Neural cell (in vitro differentiated cells): ENCODE measurements around the gene FAM110A. TPM values are rescaled to one million over a fixed set of nuclear protein-coding genes. Genes with fewer than 3 reads are reported as not detected.

Source experiments
- H2AFZ ChIP-seq: fragments of 200-600, 300-800 bp; sonication (generic), shearing (Covaris generic); 2 replicates; pipeline ENCODE4 v1.6.0; 2014; ENCODE audit warnings: low read depth, mild to moderate bottlenecking, antibody characterized with exemption, low read length, moderate library complexity
- H3F3A ChIP-seq: fragments of 200-600 bp; shearing (Covaris generic); 2 replicates; pipeline ENCODE4 v1.6.1; 2016; ENCODE audit warnings: mild to moderate bottlenecking, moderate library complexity, mixed read lengths, antibody characterized with exemption, low read length; ENCODE audit not compliant: insufficient read depth, poor library complexity, severe bottlenecking
- H3K27ac ChIP-seq: fragments of 200-600, 300-800 bp; sonication (generic), shearing (Covaris generic); 2 replicates; pipeline ENCODE4 v1.5.1; 2014; ENCODE audit warnings: mild to moderate bottlenecking, low read length, moderate library complexity
- H3K27me3 ChIP-seq: fragments of 300-800, 200-600 bp; sonication (generic), shearing (Covaris generic); 2 replicates; pipeline ENCODE4 v1.6.0; 2014; ENCODE audit warnings: mild to moderate bottlenecking, low read depth, low read length, moderate library complexity; ENCODE audit not compliant: insufficient read depth
- H3K36me3 ChIP-seq: fragments of 300-800, 200-600 bp; sonication (generic), shearing (Covaris generic); 2 replicates; pipeline ENCODE4 v1.5.1; 2014; ENCODE audit warnings: mild to moderate bottlenecking, antibody characterized with exemption, low read length, moderate library complexity; ENCODE audit not compliant: insufficient read depth
- H3K4me2 ChIP-seq: fragments of 300-800, 200-600 bp; sonication (generic), shearing (Covaris generic); 2 replicates; pipeline ENCODE4 v1.6.0; 2014; ENCODE audit warnings: mild to moderate bottlenecking, low read length
- H3K4me3 ChIP-seq: fragments of 300-800, 200-600 bp; sonication (generic), shearing (Covaris generic); 2 replicates; pipeline ENCODE4 v1.5.1; 2014; ENCODE audit warnings: mild to moderate bottlenecking, low read length, moderate library complexity
- H3K79me2 ChIP-seq: fragments of 200-600 bp; shearing (Covaris generic); replicated peaks from 2 replicates; pipeline ENCODE4 v1.6.0; 2014; ENCODE audit warnings: mild to moderate bottlenecking, low read length, moderate library complexity; ENCODE audit not compliant: insufficient read depth
- H3K9ac ChIP-seq: fragments of 300-800, 200-600 bp; sonication (generic), shearing (Covaris generic); 2 replicates; pipeline ENCODE4 v1.6.1; 2016; ENCODE audit warnings: mild to moderate bottlenecking, low read length, mixed read lengths
- H3K9me2 ChIP-seq: fragments of 200-600 bp; shearing (Covaris generic); 2 replicates; pipeline ENCODE4 v1.6.1; 2016; ENCODE audit warnings: mild to moderate bottlenecking, low read length, mixed read lengths; ENCODE audit not compliant: insufficient read depth
- H3K9me3 ChIP-seq: fragments of 200-600, 300-800 bp; sonication (generic), shearing (Covaris generic); 2 replicates; pipeline ENCODE4 v1.6.1; 2016; ENCODE audit warnings: mild to moderate bottlenecking, mixed run types, low read length, moderate library complexity, mixed read lengths
- H4K20me1 ChIP-seq: fragments of 200-600 bp; shearing (Covaris generic); 2 replicates; pipeline ENCODE4 v1.6.1; 2016; ENCODE audit warnings: mild to moderate bottlenecking, mixed run types; ENCODE audit not compliant: insufficient read depth
- EP300 ChIP-seq: fragments of 450-650 bp; conservative IDR thresholded peaks from 2 replicates; pipeline ENCODE4 v1.6.1; 2014; ENCODE audit warnings: antibody characterized with exemption, mild to moderate bottlenecking, moderate library complexity; ENCODE audit not compliant: poor library complexity, severe bottlenecking
- MXI1 ChIP-seq: fragments of 450-650 bp; conservative IDR thresholded peaks from 2 replicates; pipeline ENCODE4 v1.6.1; 2014; ENCODE audit warnings: antibody characterized with exemption, mild to moderate bottlenecking; ENCODE audit not compliant: poor library complexity, severe bottlenecking
- POLR2AphosphoS5 ChIP-seq: IDR thresholded peaks from 2 replicates; pipeline ENCODE4 v1.6.1; 2012
- RAD21 ChIP-seq: fragments of 450-650 bp; conservative IDR thresholded peaks from 2 replicates; pipeline ENCODE4 v1.6.1; 2014; ENCODE audit warnings: antibody characterized with exemption, mild to moderate bottlenecking, moderate library complexity
- REST ChIP-seq: IDR thresholded peaks from 2 replicates; pipeline ENCODE4 v1.6.1; 2012; ENCODE audit warnings: borderline replicate concordance
- TAF1 ChIP-seq: IDR thresholded peaks from 2 replicates; pipeline ENCODE4 v1.6.1; 2012; ENCODE audit warnings: low read depth
- polyA plus RNA-seq: library from polyadenylated mRNA; depleted of rRNA; stranded (reverse); fragments of >200 nt; gene quantifications from 2 replicates; pipeline ENCODE4 v1.2.3, GENCODE V29; 2014
- TF ChIP-seq, protein P1 (sequence below): fragments of 450-650 bp; IDR thresholded peaks from 2 replicates; pipeline ENCODE4 v1.5.1; 2014; ENCODE audit warnings: antibody characterized with exemption, mild to moderate bottlenecking, moderate library complexity; ENCODE audit not compliant: poor library complexity, severe bottlenecking

FAM110A gene
- polyA plus RNA-seq, 1 donor from 2014 or later: 5.8 TPM

DNA sequence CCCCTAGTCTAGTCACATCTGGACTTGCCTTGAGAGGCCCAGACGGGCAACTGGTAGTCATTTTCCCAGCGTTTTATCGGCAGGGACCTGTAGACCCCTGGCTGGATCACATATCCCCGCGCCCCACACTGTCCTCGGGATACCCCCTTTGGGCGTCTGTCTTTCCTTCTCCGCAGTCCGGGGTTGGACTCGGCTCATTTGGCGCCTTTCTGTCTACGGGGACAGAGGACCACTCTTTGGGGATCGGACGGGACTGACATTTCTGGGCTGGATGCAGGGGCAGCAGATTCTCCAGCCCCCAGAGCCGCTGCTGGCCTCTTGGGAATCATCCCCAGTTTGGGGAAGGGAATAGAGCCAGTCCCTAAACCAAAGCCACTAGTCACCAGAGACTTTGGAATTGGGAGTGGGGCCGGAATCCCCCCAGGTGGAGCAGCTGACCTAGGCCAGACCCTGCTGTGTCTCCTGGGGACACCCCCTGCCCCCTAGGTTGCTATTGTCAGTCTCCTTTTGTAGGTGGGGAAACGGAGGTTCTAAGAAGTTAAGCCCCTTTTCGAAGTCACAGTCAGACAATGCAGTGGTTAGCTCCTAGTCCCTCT lies 734 bp downstream of the FAM110A start:
- H3K27ac ChIP-seq: no peak overlapping the region
- peak overlapping the region; percentile 68 for H3K9ac ChIP-seq
- no peak for TF ChIP-seq EP300
- no peak for TF ChIP-seq REST
- TF ChIP-seq, protein P1, sequence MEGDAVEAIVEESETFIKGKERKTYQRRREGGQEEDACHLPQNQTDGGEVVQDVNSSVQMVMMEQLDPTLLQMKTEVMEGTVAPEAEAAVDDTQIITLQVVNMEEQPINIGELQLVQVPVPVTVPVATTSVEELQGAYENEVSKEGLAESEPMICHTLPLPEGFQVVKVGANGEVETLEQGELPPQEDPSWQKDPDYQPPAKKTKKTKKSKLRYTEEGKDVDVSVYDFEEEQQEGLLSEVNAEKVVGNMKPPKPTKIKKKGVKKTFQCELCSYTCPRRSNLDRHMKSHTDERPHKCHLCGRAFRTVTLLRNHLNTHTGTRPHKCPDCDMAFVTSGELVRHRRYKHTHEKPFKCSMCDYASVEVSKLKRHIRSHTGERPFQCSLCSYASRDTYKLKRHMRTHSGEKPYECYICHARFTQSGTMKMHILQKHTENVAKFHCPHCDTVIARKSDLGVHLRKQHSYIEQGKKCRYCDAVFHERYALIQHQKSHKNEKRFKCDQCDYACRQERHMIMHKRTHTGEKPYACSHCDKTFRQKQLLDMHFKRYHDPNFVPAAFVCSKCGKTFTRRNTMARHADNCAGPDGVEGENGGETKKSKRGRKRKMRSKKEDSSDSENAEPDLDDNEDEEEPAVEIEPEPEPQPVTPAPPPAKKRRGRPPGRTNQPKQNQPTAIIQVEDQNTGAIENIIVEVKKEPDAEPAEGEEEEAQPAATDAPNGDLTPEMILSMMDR: no peak

GRCh38 chr20:835608-836045 lies 2.1 kb downstream of the FAM110A start:
- Histone ChIP-seq H2AFZ (no peak overlapping the region), H3K27ac (no peak overlapping the region), H3K79me2 (no peaks in the 10 kb centered on the region), H3K9ac (no peak overlapping the region), H3K27me3 (peaks cover 6% of the 10 kb centered on the region), H3K9me2 (no peaks in the 10 kb centered on the region), H4K20me1 (no peaks in the 10 kb centered on the region), H3K36me3 (no peaks in the 10 kb centered on the region), H3K4me2 (no peak overlapping the region), H3K4me3 (no peak overlapping the region), H3K9me3 (no peaks in the 10 kb centered on the region), H3F3A (no peaks in the 10 kb centered on the region)
- no peak for TF ChIP-seq POLR2AphosphoS5
- TF ChIP-seq RAD21: no peak
- TF ChIP-seq MXI1: no peak
- TF ChIP-seq TAF1: no peak

More for the DNA sequence above, 734 bp downstream of the FAM110A start:
- Histone ChIP-seq H3K36me3 (no peaks in the 10 kb centered on the region), H3K4me2 (peak overlapping the region; percentile 43), H4K20me1 (no peaks in the 10 kb centered on the region), H3K9me3 (no peaks in the 10 kb centered on the region), H3K79me2 (no peaks in the 10 kb centered on the region), H2AFZ (no peak overlapping the region), H3K4me3 (peak overlapping the region; percentile 96), H3K9me2 (no peaks in the 10 kb centered on the region), H3K27me3 (no peaks in the 10 kb centered on the region), H3F3A (no peaks in the 10 kb centered on the region)

DNA sequence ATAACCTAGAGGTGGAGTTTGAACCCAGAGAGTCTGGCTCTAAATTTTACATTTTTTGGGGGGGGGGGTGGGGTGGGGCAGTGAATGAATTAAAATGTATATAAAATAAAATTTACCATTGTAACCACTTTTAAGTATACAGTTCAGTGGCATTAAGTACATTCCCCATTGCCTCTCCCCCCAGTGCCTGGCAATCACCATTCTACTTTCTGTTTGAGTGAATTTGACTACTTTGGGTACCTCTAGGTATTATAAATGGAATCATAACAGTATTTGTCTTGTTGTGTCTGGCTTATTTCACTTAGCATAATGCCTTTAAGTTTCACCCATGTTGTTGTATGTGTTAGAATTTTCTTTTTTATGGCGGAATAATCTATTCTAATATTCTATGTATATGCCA lies 2.7 kb downstream of the FAM110A start:
- Histone ChIP-seq H3K9me2 (no peaks in the 10 kb centered on the region), H3K36me3 (no peaks in the 10 kb centered on the region), H3K9ac (no peak overlapping the region), H3K4me2 (no peak overlapping the region), H3K4me3 (no peak overlapping the region), H3K9me3 (no peaks in the 10 kb centered on the region), H3K27me3 (peaks cover 12% of the 10 kb centered on the region), H3K79me2 (no peaks in the 10 kb centered on the region), H4K20me1 (no peaks in the 10 kb centered on the region), H2AFZ (no peak overlapping the region), H3F3A (no peaks in the 10 kb centered on the region), H3K27ac (no peak overlapping the region)
- no peak for TF ChIP-seq RAD21
- no peak for TF ChIP-seq MXI1
